Ascending aorta (tissue), 2 donors: Measurements from ENCODE around the gene CPS1. TPM values are rescaled to one million over a fixed set of nuclear protein-coding genes. Genes with fewer than 3 reads are reported as not detected.

Experiments used
- DNase-seq, 2 donors: peaks; one replicate each; pipeline ENCODE4 v3.0.0-alpha.2; 2019; ENCODE audit warnings: low spot score in 2 of 2
- H3K27ac ChIP-seq, 2 donors: fragments of 200-600 bp; sonication (generic); one replicate each; pipeline ENCODE4 v1.5.1; 2016 to 2017; ENCODE audit warnings: mild to moderate bottlenecking in 1 of 2
- H3K27me3 ChIP-seq: fragments of 200-600 bp; sonication (generic); one replicate; pipeline ENCODE4 v1.5.1; 2017
- H3K36me3 ChIP-seq, 2 donors: fragments of 200-600 bp; sonication (generic); one replicate each; pipeline ENCODE4 v1.5.1; 2016
- H3K4me1 ChIP-seq, 2 donors: fragments of 200-600 bp; sonication (generic); one replicate each; pipeline ENCODE4 v1.5.1; 2016 to 2017; ENCODE audit warnings: mild to moderate bottlenecking in 1 of 2
- H3K4me3 ChIP-seq, 2 donors: fragments of 200-600 bp; sonication (generic); one replicate each; pipeline ENCODE4 v1.5.1; 2016 to 2017; ENCODE audit warnings: mild to moderate bottlenecking in 1 of 2
- H3K9me3 ChIP-seq, 2 donors: fragments of 200-600 bp; sonication (generic); one replicate each; pipeline ENCODE4 v1.5.1; 2016
- intact Hi-C: fragments of 100-400 bp; cut with DNase I; formaldehyde crosslinking; loops from one replicate; pipeline ENCODE4 v1.15.1; 2023
- total RNA-seq: library from RNA; depleted of rRNA; stranded (reverse); fragments of >200 nt; gene quantifications from one replicate; pipeline ENCODE4 v1.1.0, GENCODE V29; 2016
- TF ChIP-seq, protein P1 (sequence below), 3 experiments: fragments of 200-600 bp in 2 of 3; fragments of 450-650 bp in 1 of 3; sonication (generic) in 2 of 3; IDR thresholded peaks; one replicate each; pipeline ENCODE4 v1.5.1; 2016 to 2019; ENCODE audit warnings: antibody characterized with exemption in 3 of 3, mild to moderate bottlenecking in 1 of 3, moderate library complexity in 1 of 3

CPS1 gene
- total RNA-seq, 1 donor from 2014 or later, result 9.4 TPM

GRCh38 chr2:210546424-210547208, 9.8 kb upstream of the CPS1 start:
- Histone ChIP-seq H3K27ac (no peak overlapping the region), H3K9me3 (no peaks in the 10 kb centered on the region), H3K27me3 (no peaks in the 10 kb centered on the region), H3K4me3 (no peak overlapping the region), H3K4me1 (no peaks in the 10 kb centered on the region), H3K36me3 (no peaks in the 10 kb centered on the region)
- intact Hi-C loops, result no loop called here
- TF ChIP-seq, protein P1, sequence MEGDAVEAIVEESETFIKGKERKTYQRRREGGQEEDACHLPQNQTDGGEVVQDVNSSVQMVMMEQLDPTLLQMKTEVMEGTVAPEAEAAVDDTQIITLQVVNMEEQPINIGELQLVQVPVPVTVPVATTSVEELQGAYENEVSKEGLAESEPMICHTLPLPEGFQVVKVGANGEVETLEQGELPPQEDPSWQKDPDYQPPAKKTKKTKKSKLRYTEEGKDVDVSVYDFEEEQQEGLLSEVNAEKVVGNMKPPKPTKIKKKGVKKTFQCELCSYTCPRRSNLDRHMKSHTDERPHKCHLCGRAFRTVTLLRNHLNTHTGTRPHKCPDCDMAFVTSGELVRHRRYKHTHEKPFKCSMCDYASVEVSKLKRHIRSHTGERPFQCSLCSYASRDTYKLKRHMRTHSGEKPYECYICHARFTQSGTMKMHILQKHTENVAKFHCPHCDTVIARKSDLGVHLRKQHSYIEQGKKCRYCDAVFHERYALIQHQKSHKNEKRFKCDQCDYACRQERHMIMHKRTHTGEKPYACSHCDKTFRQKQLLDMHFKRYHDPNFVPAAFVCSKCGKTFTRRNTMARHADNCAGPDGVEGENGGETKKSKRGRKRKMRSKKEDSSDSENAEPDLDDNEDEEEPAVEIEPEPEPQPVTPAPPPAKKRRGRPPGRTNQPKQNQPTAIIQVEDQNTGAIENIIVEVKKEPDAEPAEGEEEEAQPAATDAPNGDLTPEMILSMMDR (IDR thresholded peaks at IDR 0.05), result no peak
- DNase-seq, result no peak

DNA sequence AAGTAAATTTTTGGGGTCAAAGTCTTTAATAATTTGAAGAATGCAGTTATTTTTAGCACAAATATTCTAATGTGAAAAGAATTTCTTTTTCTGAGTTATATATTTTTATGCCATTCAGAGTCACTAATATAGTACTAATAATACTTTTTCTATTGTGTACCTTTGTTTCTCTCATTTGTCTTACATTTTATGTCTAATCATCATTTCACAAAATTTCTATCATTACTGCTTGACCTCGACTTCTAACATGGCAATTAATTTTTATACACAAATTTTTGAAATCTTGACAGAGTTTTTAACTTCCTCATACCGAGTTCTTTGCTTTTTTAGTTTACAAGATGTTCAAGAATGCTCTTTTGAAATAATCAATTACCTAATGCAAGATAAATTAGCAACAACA, 8.4 kb upstream of the CPS1 start:
- Histone ChIP-seq H3K9me3 (no peaks in the 10 kb centered on the region), H3K4me3 (no peak overlapping the region), H3K4me1 (no peaks in the 10 kb centered on the region), H3K27ac (no peak overlapping the region), H3K36me3 (no peaks in the 10 kb centered on the region), H3K27me3 (no peaks in the 10 kb centered on the region)
- no peak for DNase-seq
- intact Hi-C loops, result no loop called here
- TF ChIP-seq, protein P1 (IDR thresholded peaks at IDR 0.05), result no peak

GRCh38 chr2:210548878-210549384, 7.5 kb upstream of the CPS1 start:
- TF ChIP-seq, protein P1 (IDR thresholded peaks at IDR 0.05), result no peak
- Histone ChIP-seq H3K9me3 (no peaks in the 10 kb centered on the region), H3K27ac (no peak overlapping the region), H3K36me3 (no peaks in the 10 kb centered on the region), H3K4me1 (no peaks in the 10 kb centered on the region), H3K27me3 (no peaks in the 10 kb centered on the region), H3K4me3 (no peak overlapping the region)
- DNase-seq, result no peak
- intact Hi-C loops, result no loop called here

GRCh38 chr2:210551001-210551400, 5.4 kb upstream of the CPS1 start:
- intact Hi-C loops, result no loop called here
- no peak overlapping the region for H3K27ac ChIP-seq
- no peak overlapping the region for H3K4me3 ChIP-seq
- no peaks in the 10 kb centered on the region for H3K9me3 ChIP-seq
- TF ChIP-seq, protein P1 (IDR thresholded peaks at IDR 0.05), result no peak
- H3K27me3 ChIP-seq, result no peaks in the 10 kb centered on the region
- no peaks in the 10 kb centered on the region for H3K4me1 ChIP-seq
- no peak for DNase-seq
- no peaks in the 10 kb centered on the region for H3K36me3 ChIP-seq

DNA sequence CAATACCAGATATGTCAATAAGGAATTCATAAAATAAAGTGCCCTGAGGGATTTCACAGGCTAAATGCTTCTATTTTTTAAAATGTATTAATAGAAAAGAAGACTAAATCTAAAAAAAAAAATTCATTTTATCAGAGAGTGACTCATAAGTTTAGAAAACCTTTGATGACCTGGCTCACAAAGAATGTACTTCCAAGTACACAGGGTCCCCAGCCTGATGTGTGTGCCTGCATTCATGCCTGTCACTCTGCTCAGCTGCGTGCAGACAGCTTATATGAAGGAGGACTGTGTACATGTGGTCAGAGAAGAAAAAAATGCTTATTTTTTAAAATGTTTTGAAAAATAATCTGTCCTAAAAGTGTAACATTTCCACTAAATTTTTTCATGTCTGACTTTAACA, 3.0 kb upstream of the CPS1 start:
- TF ChIP-seq, protein P1 (IDR thresholded peaks at IDR 0.05), result no peak

More for the DNA sequence above, 3.0 kb upstream of the CPS1 start:
- Histone ChIP-seq H3K36me3 (no peaks in the 10 kb centered on the region), H3K4me3 (no peak overlapping the region), H3K4me1 (no peaks in the 10 kb centered on the region), H3K9me3 (no peaks in the 10 kb centered on the region), H3K27ac (no peak overlapping the region), H3K27me3 (no peaks in the 10 kb centered on the region)
- no peak for DNase-seq
- intact Hi-C loops, result no loop called here
